ENCODE results near the gene FARP2.

The FARP2 gene

DNA sequence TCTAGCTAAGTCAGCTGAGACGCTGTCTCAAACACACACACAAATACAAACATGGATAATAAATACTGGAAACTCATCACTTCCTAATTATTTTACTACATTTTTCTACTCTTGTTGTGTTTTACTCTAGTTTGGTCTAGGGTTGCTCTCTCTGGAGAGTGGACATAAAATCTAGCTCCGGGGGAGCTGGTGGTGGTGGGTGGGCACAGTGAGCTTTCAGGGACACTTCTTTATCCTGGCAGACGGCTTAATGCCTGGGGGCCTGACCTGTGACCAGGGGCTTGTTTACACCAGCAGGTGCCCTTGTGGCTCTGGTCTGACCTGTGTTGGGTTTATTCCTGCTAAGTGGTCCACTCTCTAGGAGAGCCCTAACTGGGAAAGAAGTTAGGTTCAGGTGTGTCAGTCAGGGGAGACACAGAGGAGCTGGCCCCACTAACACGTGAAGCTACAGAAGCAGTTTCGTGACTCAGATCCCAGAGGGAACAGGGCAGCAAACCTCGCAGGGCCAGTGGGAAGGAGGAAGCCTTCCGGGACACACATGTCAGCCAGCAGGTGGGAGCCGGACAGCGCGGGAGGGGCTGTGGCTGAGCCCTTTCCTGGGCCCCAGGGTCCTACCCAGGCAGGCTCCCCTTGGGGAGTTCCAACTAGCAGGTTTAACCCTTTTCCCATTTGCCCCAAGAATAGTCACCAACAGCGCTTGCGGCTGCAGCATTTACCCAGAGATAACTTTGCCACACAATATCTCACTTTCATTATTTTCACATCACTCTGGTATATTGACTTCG is 180.0 kb downstream of the FARP2 start:
- no peak for DNase-seq

DNA sequence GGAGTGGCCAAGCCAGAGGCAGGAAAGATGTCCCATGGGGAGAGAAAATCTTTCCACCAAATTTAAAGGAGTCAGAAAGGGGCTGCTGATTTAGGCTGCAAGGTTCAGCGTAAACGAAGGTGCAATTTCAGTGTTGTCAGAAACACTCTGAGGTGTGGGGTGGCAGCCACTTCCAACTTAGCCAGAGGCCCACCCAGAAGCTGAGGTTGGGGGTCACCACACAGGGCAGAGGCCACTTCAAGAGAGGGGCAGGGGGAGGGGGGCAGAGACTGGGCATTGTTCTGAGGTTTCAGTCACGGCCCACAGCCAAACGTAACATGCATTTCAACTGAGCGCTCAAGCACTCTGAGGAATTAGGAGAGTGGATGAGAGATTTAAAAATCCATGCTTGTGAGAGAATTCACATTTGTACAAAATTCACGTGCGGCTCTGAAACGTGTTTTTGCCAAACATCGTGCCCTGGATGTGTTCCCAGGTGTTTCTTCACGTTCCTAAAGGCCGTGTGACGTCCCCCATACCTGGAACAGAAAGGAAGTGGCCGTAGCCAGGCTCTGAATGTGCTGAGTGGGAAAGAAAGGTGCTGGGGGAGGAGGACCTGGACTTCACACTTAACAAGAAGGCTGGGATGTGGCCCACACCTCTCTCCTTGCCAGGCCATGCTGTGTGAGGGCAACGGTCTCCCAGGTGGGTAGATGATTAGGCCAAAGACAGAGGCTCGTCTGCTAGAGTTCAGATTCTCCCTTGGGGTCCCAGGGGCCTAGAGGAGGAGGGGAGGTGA is 182.9 kb downstream of the FARP2 start:
- no peak for DNase-seq

DNA sequence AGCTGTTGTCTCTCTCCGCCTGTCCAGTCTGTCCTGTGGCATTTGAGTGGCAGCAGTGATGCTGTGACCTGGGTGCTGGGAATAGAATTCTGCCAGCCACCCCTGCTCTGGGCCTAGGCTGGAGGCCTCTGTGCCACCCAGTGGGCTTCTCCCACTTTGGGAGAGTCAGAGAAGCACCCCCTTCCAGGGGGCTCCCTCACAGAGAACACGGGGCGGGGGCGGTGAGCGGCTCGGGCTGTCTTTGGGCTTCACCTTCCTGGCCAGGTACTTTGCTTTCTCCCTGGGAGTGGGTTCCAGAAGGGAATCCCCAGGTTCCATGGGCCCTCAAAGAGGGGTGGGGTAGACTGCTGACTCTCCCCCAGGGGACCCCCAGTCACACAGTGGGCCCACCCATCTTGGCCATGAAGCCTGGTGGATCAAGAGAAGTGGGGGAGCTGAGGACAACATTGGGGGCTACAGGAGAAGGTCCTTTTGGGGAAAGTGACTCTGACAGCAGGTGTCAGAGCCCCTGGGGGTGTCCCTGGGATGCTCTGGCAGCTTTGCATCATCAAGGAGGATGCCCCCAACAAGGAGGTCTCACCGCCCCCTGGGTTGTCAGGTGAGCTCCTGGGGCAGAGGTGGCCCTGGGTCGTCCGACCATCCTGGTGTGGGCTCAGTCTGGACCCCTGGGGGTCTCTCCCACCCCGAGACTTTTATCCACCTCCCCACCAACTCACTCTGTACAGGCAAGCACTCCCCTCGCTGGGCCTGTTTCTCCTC is 183.7 kb downstream of the FARP2 start:
- DNase-seq, result no peak

DNA sequence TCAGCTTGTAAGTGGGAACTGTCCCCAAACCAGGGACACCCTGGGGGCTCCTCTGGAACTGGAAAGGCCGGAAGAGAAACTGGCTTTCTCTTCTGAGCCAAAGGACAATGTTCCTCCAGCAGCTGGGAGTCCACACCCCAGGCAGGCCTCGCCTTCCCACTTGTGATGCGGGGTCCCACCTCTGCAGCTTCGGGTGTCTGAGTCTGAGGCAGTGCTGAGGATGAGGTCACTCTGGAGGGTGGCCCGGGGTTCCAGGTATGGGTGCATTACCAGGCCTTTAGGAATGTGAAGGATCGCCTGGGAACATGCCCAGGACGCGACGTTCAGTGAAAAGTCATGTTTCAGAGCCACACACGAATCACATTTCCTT is 184.3 kb downstream of the FARP2 start:
- no peak for DNase-seq

DNA sequence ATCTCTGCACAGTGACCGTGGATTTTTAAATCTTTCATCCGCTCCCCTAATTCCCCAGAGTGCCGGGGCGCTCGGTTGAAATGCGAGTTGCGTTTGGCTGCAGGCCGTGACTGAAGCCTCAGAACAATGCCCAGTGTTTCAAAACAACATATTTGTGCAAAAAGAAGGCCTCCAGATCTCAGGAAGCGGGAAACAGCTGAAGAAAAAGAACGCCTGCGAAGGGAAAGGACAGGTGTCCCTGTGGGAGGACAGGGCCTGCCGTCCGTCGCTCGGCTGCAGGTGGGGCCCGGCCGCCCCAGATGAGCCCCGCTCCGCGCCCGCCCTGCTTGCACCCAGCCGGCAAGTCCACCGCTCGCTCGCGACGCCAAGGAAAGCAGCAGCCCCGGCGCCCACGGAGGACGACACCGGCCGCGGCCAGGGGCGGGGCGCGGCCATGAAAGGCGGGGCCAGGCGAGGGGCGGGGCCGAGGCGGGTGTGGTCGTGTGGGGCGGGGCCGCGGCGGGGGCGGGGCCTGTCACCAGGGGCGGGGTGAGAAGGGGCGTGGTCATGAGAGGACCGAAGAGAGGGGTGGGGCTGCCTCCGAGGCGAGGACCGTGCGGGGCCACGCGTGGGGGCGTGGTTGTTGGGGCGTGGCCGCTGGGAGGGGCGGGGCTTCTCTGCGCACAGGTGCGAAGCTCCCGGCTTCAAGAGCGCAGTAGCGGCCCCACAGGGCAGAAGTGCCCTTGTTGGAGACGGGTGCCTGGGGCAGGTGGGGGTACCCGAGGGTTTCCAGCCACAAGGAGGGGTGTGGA is 184.9 kb downstream of the FARP2 start:
- peak; percentile 83 for DNase-seq

DNA sequence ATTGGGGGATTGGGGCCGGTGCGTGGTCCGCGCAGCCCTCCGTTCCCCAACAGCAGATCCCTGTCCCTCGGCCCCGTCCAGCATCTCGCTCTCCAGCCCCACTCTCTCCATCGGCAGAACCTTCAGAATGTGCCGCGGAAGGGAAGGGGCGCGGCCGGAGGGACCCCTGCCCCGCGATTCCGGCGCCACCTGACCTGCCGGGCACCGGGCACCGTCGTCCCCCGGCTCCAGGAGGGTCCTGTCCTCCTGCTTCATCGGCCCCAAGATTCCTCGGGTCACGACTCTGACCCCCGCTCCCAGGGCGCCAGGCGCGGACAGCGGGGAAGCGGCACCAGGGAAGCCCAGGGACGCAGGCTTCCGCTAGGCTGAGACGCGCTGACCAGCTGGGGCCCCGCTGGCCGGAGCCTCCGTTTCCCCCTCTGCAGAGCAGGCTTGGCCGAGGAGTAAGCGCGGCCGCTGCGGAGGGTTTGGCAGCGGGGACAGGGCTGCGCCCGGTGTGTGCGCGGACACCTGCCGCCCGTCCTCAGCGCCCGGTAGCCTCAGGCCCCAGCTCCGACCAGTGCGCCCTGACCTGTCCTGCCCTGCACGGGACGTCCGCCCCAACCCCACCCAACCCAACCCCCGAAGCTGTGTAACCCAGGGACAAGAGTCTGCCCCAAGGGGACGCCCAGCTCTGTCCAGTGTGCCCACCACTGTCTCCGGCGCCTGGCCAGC is 185.6 kb downstream of the FARP2 start:
- DNase-seq, result no peak

DNA sequence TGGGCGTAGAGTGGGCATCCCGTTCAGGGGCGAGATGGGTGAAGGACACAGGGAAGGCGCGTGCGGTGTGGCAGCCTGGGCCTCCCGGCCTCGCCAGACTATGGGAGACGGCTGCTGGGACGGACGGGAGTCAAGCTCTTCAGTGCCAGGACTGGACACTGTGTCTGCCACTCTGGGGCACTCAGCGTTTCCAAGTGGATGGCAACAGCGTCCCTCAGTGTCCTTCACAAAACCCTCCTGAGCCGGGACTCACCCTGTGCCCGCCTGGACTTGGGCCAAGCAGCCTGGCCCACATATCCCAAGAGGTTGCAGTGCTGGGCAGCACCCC is 186.2 kb downstream of the FARP2 start:
- no peak for DNase-seq

All from activated CD8-positive, alpha-beta memory T cell treated with anti-CD3 and anti-CD28 coated beads for 24 hours (primary cell).